Measurements from ENCODE around the gene FLT3.

FLT3 gene

GRCh38 chr13:28067491-28067890, 32.9 kb downstream of the FLT3 start:
- DNase-seq (ENCODE audit: extremely low read depth, low read depth), result no peak
- no peak for TF ChIP-seq CTCF (IDR thresholded peaks at IDR 0.05; ENCODE audit: low read depth, low read length)

GRCh38 chr13:28058866-28059613, 41.3 kb downstream of the FLT3 start:
- TF ChIP-seq CTCF (IDR thresholded peaks at IDR 0.05; ENCODE audit: low read depth, low read length), result peak; percentile 33
- no peak for DNase-seq (ENCODE audit: extremely low read depth, low read depth)

- no peak for DNase-seq (ENCODE audit: extremely low read depth, low read depth)
- no peak for TF ChIP-seq CTCF (IDR thresholded peaks at IDR 0.05; ENCODE audit: low read depth, low read length)
These were observed 43.2 kb downstream of the FLT3 start for GRCh38 chr13:28056970-28057712.

GRCh38 chr13:28056426-28056825, 44.0 kb downstream of the FLT3 start:
- DNase-seq (ENCODE audit: extremely low read depth, low read depth), result no peak
- TF ChIP-seq CTCF (IDR thresholded peaks at IDR 0.05; ENCODE audit: low read depth, low read length), result no peak

- TF ChIP-seq CTCF (IDR thresholded peaks at IDR 0.05; ENCODE audit: low read depth, low read length), result no peak
- DNase-seq (ENCODE audit: extremely low read depth, low read depth), result no peak
These were observed 45.0 kb downstream of the FLT3 start for GRCh38 chr13:28055357-28055756.

GRCh38 chr13:28052945-28053344, 47.4 kb downstream of the FLT3 start:
- no peak for DNase-seq (ENCODE audit: extremely low read depth, low read depth)

More at GRCh38 chr13:28052945-28053344, 47.4 kb downstream of the FLT3 start:
- TF ChIP-seq CTCF (IDR thresholded peaks at IDR 0.05; ENCODE audit: low read depth, low read length), result no peak

Measured in AG09319 (cell line).